Measurements from ENCODE around the gene SLC4A8. TPM values are rescaled to one million over a fixed set of nuclear protein-coding genes. Genes with fewer than 3 reads are reported as not detected.

Gene SLC4A8
- total RNA-seq, 2 experiments from 2014 or later: 1.0 to 6.7 TPM

DNA sequence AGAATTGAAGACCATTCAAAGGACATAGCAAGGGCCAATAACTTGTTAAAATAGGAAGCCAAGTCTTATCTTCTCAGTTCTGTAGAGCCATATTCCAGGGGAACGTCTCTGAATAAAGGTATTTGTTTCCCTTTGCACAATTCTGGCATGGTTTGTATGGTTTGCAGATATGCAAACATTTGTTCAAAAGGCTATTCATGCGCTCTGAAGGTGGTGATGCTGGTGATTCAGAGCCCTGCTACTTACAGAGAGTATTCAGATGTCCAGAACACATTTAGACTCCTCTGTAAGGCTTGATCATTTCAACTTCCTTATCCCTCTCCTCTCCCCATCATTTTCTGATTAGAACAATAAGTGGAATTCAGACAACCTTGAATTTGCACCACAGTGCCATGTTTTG, 35.9 kb downstream of the SLC4A8 start:
- Histone ChIP-seq H3K4me3 (ENCODE audit: low read depth, low read length, poor library complexity, severe bottlenecking) (no peak overlapping the region), H3K27ac (ENCODE audit: low read depth, low read length, poor library complexity, severe bottlenecking) (no peak overlapping the region), H3K36me3 (ENCODE audit: insufficient read depth, low read length) (no peaks in the 10 kb centered on the region), H3K79me2 (ENCODE audit: insufficient read depth, low read depth, low read length) (no peaks in the 10 kb centered on the region), H3K9me2 (ENCODE audit: insufficient read depth, low read length) (no peaks in the 10 kb centered on the region), H3K4me1 (ENCODE audit: insufficient read depth, low read length, poor library complexity, severe bottlenecking) (no peaks in the 10 kb centered on the region), H3K4me2 (ENCODE audit: low read length) (no peak overlapping the region), H3K9me3 (ENCODE audit: low read length) (no peaks in the 10 kb centered on the region), H4K20me1 (ENCODE audit: insufficient read depth, low read length) (no peaks in the 10 kb centered on the region), H2AFZ (ENCODE audit: low read length) (no peak overlapping the region)
- no TSS peak for BruUV-seq (replicated peaks)
- intact Hi-C loops (cut with micrococcal nuclease; ENCODE audit: unreplicated experiment): no loop called here
- no peak for DNase-seq (ENCODE audit: low spot score)
- ChIA-PET CTCF (ENCODE audit: unreplicated experiment) (no interaction called here), POLR2A (interaction anchor here (0.7 kb wide), 1 partner anchor 12 kb away, joined by 3 read pairs; no protein-coding TSS in a partner anchor)
- TF ChIP-seq CTCF (conservative IDR thresholded peaks at IDR 0.05; ENCODE audit: low read length): no peak
- TF ChIP-seq EZH2phosphoT487 (IDR thresholded peaks at IDR 0.05; ENCODE audit: borderline replicate concordance, low read depth, low read length): no peak

- no peaks in the 10 kb centered on the region for H3K36me3 ChIP-seq (ENCODE audit: insufficient read depth, low read length)
- H3K27ac ChIP-seq (ENCODE audit: low read depth, low read length, poor library complexity, severe bottlenecking): no peak overlapping the region
- no peak for DNase-seq (ENCODE audit: low spot score)
- CTCF ChIA-PET (ENCODE audit: unreplicated experiment): no interaction called here
- no TSS peak for BruUV-seq (replicated peaks)
- no peaks in the 10 kb centered on the region for H3K4me1 ChIP-seq (ENCODE audit: insufficient read depth, low read length, poor library complexity, severe bottlenecking)
- TF ChIP-seq CTCF (conservative IDR thresholded peaks at IDR 0.05; ENCODE audit: low read length): no peak
- no peak for TF ChIP-seq EZH2phosphoT487 (IDR thresholded peaks at IDR 0.05; ENCODE audit: borderline replicate concordance, low read depth, low read length)
- H3K79me2 ChIP-seq (ENCODE audit: insufficient read depth, low read depth, low read length): no peaks in the 10 kb centered on the region
- H4K20me1 ChIP-seq (ENCODE audit: insufficient read depth, low read length): no peaks in the 10 kb centered on the region
- intact Hi-C loops (cut with micrococcal nuclease; ENCODE audit: unreplicated experiment): no loop called here
- H3K4me2 ChIP-seq (ENCODE audit: low read length): no peak overlapping the region
- H3K9me2 ChIP-seq (ENCODE audit: insufficient read depth, low read length): no peaks in the 10 kb centered on the region
- H2AFZ ChIP-seq (ENCODE audit: low read length): no peak overlapping the region
- no peaks in the 10 kb centered on the region for H3K9me3 ChIP-seq (ENCODE audit: low read length)
- H3K4me3 ChIP-seq (ENCODE audit: low read depth, low read length, poor library complexity, severe bottlenecking): no peak overlapping the region
- POLR2A ChIA-PET: no interaction called here
Measured at GRCh38 chr12:51465491-51465890, 40.9 kb downstream of the SLC4A8 start.

- Histone ChIP-seq H2AFZ (ENCODE audit: low read length) (no peak overlapping the region), H3K4me2 (ENCODE audit: low read length) (no peak overlapping the region), H3K4me1 (ENCODE audit: insufficient read depth, low read length, poor library complexity, severe bottlenecking) (no peaks in the 10 kb centered on the region), H4K20me1 (ENCODE audit: insufficient read depth, low read length) (no peaks in the 10 kb centered on the region), H3K27ac (ENCODE audit: low read depth, low read length, poor library complexity, severe bottlenecking) (no peak overlapping the region), H3K9me2 (ENCODE audit: insufficient read depth, low read length) (no peaks in the 10 kb centered on the region), H3K79me2 (ENCODE audit: insufficient read depth, low read depth, low read length) (no peaks in the 10 kb centered on the region), H3K36me3 (ENCODE audit: insufficient read depth, low read length) (no peaks in the 10 kb centered on the region), H3K4me3 (ENCODE audit: low read depth, low read length, poor library complexity, severe bottlenecking) (no peak overlapping the region), H3K9me3 (ENCODE audit: low read length) (no peaks in the 10 kb centered on the region)
- BruUV-seq (replicated peaks): no TSS peak
- no peak for DNase-seq (ENCODE audit: low spot score)
- intact Hi-C loops (cut with micrococcal nuclease; ENCODE audit: unreplicated experiment): no loop called here
- TF ChIP-seq CTCF (conservative IDR thresholded peaks at IDR 0.05; ENCODE audit: low read length) (no peak), EZH2phosphoT487 (IDR thresholded peaks at IDR 0.05; ENCODE audit: borderline replicate concordance, low read depth, low read length) (no peak)
- CTCF ChIA-PET (ENCODE audit: unreplicated experiment): no interaction called here
- POLR2A ChIA-PET: no interaction called here
Measured at GRCh38 chr12:51470116-51470515, 45.5 kb downstream of the SLC4A8 start.
